Ovary (tissue), 3 donors: Measurements from ENCODE around the gene ANKRD44.

Experiments used
- CTCF ChIP-seq, 3 donors: fragments of 450-650 bp in 2 of 3; fragments of 200-600 bp in 1 of 3; IDR thresholded peaks; one replicate each; pipeline versions ENCODE4 v1.5.1 to v1.8.0; 2016 to 2022; ENCODE audit warnings: antibody characterized with exemption in 3 of 3, mild to moderate bottlenecking in 1 of 3
- EP300 ChIP-seq: sonication (generic); formaldehyde crosslinking; IDR thresholded peaks from one replicate; pipeline ENCODE4 v1.6.1; 2017; ENCODE audit warnings: antibody characterized with exemption
- POLR2A ChIP-seq: fragments of 450-650 bp; IDR thresholded peaks from one replicate; pipeline ENCODE4 v1.6.1; 2017; ENCODE audit warnings: antibody characterized with exemption, mild to moderate bottlenecking, moderate library complexity
- donor health status: DM: no; HTN: no; CAD: no.

- TF ChIP-seq CTCF (IDR thresholded peaks at IDR 0.05), result no peak
- no peak for TF ChIP-seq EP300
- TF ChIP-seq POLR2A, result no peak
Observed at GRCh38 chr2:197031803-197032202, 278.8 kb downstream of the ANKRD44 start.
